B cell (primary cell): ENCODE measurements around the gene RPP38. TPM values are rescaled to one million over a fixed set of nuclear protein-coding genes. Genes with fewer than 3 reads are reported as not detected.

ENCODE experiments used
- ATAC-seq: fragments of 200-7000 bp; cut with Tn5 transposase; one replicate; pipeline ENCODE4 v1.10.0; 2021; ENCODE audit warnings: low read depth, mild to moderate bottlenecking, moderate number of reproducible peaks, moderate library complexity
- CTCF ChIA-PET: fragments of 350-600 bp; sonication (Branson Sonifier 250); formaldehyde crosslinking; loops from one replicate; lab custom pipeline; 2021; ENCODE audit warnings: antibody characterized with exemption, inconsistent platforms; lab: Charles Lee
- POLR2A ChIA-PET: fragments of 350-600 bp; sonication (Branson Sonifier 250); formaldehyde crosslinking; loops from one replicate; lab custom pipeline; 2021; ENCODE audit warnings: antibody characterized with exemption; lab: Charles Lee
- DNase-seq: peaks from one replicate; pipeline ENCODE4 v3.0.0; 2013
- H2AFZ ChIP-seq: 2 replicates; pipeline ENCODE4 v1.6.1; 2012; ENCODE audit warnings: mild to moderate bottlenecking, low read depth, low read length; ENCODE audit not compliant: insufficient read depth, poor library complexity, severe bottlenecking
- H3K27ac ChIP-seq, 2 donors: 1 replicate in 1 of 2; 2 replicates in 1 of 2; pipeline ENCODE4 v1.5.1; 2012 to 2013; ENCODE audit warnings: low read length in 2 of 2, mild to moderate bottlenecking in 2 of 2, moderate library complexity in 1 of 2
- H3K27me3 ChIP-seq, 4 experiments: fragments of 200-600 bp in 1 of 4; sonication (generic) in 1 of 4; replicated peaks in 1 of 4; 1 replicate in 2 of 4; 2 replicates in 2 of 4; pipeline versions ENCODE4 v1.6.1 to v1.7.0; 2013 to 2016; ENCODE audit warnings: low read length in 3 of 4, mild to moderate bottlenecking in 2 of 4, mixed read lengths in 1 of 4, moderate library complexity in 1 of 4; ENCODE audit not compliant: insufficient read depth in 4 of 4, control insufficient read depth in 3 of 4; ENCODE audit errors: control extremely low read depth in 1 of 4
- H3K36me3 ChIP-seq, 2 experiments: replicated peaks in 1 of 2; 1 replicate in 1 of 2; 2 replicates in 1 of 2; pipeline versions ENCODE4 v1.6.1 to v1.7.1; 2013; ENCODE audit warnings: low read length in 1 of 2; ENCODE audit not compliant: insufficient read depth in 2 of 2, control insufficient read depth in 1 of 2; ENCODE audit errors: control extremely low read depth in 1 of 2, extremely low read depth in 1 of 2
- H3K4me1 ChIP-seq, 2 donors: fragments of 200-600 bp in 1 of 2; sonication (generic) in 1 of 2; 1 replicate in 1 of 2; 2 replicates in 1 of 2; pipeline versions ENCODE4 v1.5.1 to v1.6.1; 2013 to 2017; ENCODE audit warnings: low read length in 2 of 2; ENCODE audit not compliant: control insufficient read depth in 2 of 2, insufficient read depth in 2 of 2
- H3K4me2 ChIP-seq: replicated peaks from 2 replicates; pipeline ENCODE3; 2012; ENCODE audit warnings: mild to moderate bottlenecking, low read depth, low read length; ENCODE audit not compliant: poor library complexity, severe bottlenecking
- H3K4me3 ChIP-seq, 5 experiments: fragments of 200-600 bp in 1 of 5; sonication (generic) in 1 of 5; 1 replicate in 3 of 5; 2 replicates in 2 of 5; pipeline versions ENCODE4 v1.5.1 to v1.7.0; 2011 to 2016; ENCODE audit warnings: low read length in 4 of 5, mild to moderate bottlenecking in 4 of 5, low read depth in 2 of 5, control low read depth in 1 of 5, moderate library complexity in 1 of 5; ENCODE audit not compliant: insufficient read depth in 1 of 5; ENCODE audit errors: control extremely low read depth in 1 of 5, extremely low read depth in 1 of 5
- H3K79me2 ChIP-seq: fragments of 200-600 bp; sonication (generic); one replicate; pipeline ENCODE4 v1.6.0; 2016; ENCODE audit warnings: low read length; ENCODE audit not compliant: control insufficient read depth, insufficient read depth
- H3K9ac ChIP-seq: fragments of 200-600 bp; sonication (generic); 2 replicates; pipeline ENCODE4 v1.6.1; 2017; ENCODE audit warnings: mild to moderate bottlenecking, low read length, moderate library complexity
- H3K9me3 ChIP-seq, 3 donors: one replicate each; pipeline versions ENCODE4 v1.6.1 to v1.7.1; 2013; ENCODE audit warnings: low read length in 2 of 3; ENCODE audit not compliant: control insufficient read depth in 2 of 3, insufficient read depth in 1 of 3; ENCODE audit errors: control extremely low read depth in 1 of 3
- H4K20me1 ChIP-seq: 2 replicates; pipeline ENCODE4 v1.6.0; 2012; ENCODE audit warnings: mild to moderate bottlenecking, low read length; ENCODE audit not compliant: insufficient read depth, control insufficient read depth, poor library complexity, severe bottlenecking
- H3K27ac Mint-ChIP-seq: one replicate; pipeline ENCODE4 v1.8.0; 2021; ENCODE audit warnings: mixed read lengths
- H3K27me3 Mint-ChIP-seq: one replicate; pipeline ENCODE4 v1.8.0; 2021; ENCODE audit warnings: mixed read lengths
- H3K4me1 Mint-ChIP-seq: one replicate; pipeline ENCODE4 v1.8.0; 2021; ENCODE audit warnings: mixed read lengths
- H3K4me3 Mint-ChIP-seq: one replicate; pipeline ENCODE4 v1.8.0; 2021; ENCODE audit warnings: mixed read lengths
- H3K9me3 Mint-ChIP-seq: one replicate; pipeline ENCODE4 v1.8.0; 2022; ENCODE audit warnings: mixed read lengths; ENCODE audit not compliant: insufficient read depth
- EZH2 ChIP-seq: IDR thresholded peaks from 2 replicates; pipeline ENCODE4 v1.6.1; 2012; ENCODE audit warnings: borderline replicate concordance, low read depth, mild to moderate bottlenecking, moderate library complexity, low read length; ENCODE audit not compliant: insufficient read depth, poor library complexity, severe bottlenecking
- WGBS: methylation state at CpG from one replicate; pipeline ENCODE4 v1.1.5; 2013; ENCODE audit warnings: missing lambda C conversion rate; ENCODE audit not compliant: insufficient coverage; 5-methylcytosine and 5-hydroxymethylcytosine counted together
- intact Hi-C: fragments of 100-400 bp; cut with micrococcal nuclease; formaldehyde crosslinking; loops from one replicate; pipeline ENCODE4 v1.10.0; 2022
- polyA plus RNA-seq: library from polyadenylated mRNA; depleted of rRNA; stranded (reverse); fragments of >200 nt; gene quantifications from 2 replicates; pipeline ENCODE4 v1.2.3, GENCODE V29; 2012
- total RNA-seq, 2 donors: library from RNA; stranded (reverse); fragments of 120-200 nt in 1 of 2; gene quantifications; 1 replicate in 1 of 2; 2 replicates in 1 of 2; pipeline versions ENCODE4 v1.2.3 to v1.2.4, GENCODE V29; 2013 to 2022
- TF ChIP-seq, protein P1 (sequence below): fragments of 200-600 bp; IDR thresholded peaks from one replicate; pipeline ENCODE4 v1.8.0; 2022; ENCODE audit warnings: antibody characterized with exemption, mild to moderate bottlenecking

Gene RPP38
- total and polyA plus RNA-seq, 2 donors (not counting 1 experiment from before 2014, with no cell fraction given) = 12.7 to 24.8 TPM

DNA sequence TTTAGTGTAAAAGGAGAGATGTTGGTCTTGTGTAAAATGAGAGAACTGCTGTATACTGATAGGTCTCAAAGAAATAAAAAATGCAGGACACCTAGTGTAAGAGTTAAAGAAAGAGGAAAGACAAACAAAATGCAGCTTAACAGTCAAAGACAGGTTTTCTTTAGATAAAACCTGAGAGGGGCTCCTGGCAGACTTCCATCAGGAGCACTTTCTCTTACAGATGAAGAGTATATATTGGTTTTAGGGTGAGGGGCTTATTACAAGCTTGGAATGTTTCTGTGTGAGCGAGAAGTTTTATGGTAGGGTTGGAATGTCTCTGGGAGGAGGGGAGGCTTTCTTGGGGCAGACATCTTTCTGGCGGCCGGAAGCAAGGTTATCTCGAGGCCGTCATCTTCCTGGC is 24.8 kb upstream of the RPP38 start:
- CTCF ChIA-PET = no interaction called here
- H3K4me3 ChIP-seq = no peak overlapping the region
- no peaks in the 10 kb centered on the region for H3K36me3 ChIP-seq
- no peaks in the 10 kb centered on the region for H3K79me2 ChIP-seq
- POLR2A ChIA-PET = no interaction called here
- peaks cover 0 to 3% (median 0%) of the 10 kb centered on the region in 3 donors for H3K9me3 ChIP-seq
- Mint-ChIP-seq H3K9me3 (no peaks in the 10 kb centered on the region), H3K27me3 (peaks cover 14% of the 10 kb centered on the region), H3K27ac (no peak overlapping the region), H3K4me1 (no peaks in the 10 kb centered on the region), H3K4me3 (no peak overlapping the region)
- no peak overlapping the region for H3K4me2 ChIP-seq
- H3K4me1 ChIP-seq = no peaks in the 10 kb centered on the region
- H3K27me3 ChIP-seq = no peaks in the 10 kb centered on the region
- no peak for ATAC-seq
- no peak overlapping the region for H3K27ac ChIP-seq
- H3K9ac ChIP-seq = no peak overlapping the region
- H4K20me1 ChIP-seq = no peaks in the 10 kb centered on the region
- DNase-seq = no peak
- intact Hi-C loops = no loop called here
- 100% methylated on average over 5 of the region's 5 CpGs for WGBS
- TF ChIP-seq, protein P1, sequence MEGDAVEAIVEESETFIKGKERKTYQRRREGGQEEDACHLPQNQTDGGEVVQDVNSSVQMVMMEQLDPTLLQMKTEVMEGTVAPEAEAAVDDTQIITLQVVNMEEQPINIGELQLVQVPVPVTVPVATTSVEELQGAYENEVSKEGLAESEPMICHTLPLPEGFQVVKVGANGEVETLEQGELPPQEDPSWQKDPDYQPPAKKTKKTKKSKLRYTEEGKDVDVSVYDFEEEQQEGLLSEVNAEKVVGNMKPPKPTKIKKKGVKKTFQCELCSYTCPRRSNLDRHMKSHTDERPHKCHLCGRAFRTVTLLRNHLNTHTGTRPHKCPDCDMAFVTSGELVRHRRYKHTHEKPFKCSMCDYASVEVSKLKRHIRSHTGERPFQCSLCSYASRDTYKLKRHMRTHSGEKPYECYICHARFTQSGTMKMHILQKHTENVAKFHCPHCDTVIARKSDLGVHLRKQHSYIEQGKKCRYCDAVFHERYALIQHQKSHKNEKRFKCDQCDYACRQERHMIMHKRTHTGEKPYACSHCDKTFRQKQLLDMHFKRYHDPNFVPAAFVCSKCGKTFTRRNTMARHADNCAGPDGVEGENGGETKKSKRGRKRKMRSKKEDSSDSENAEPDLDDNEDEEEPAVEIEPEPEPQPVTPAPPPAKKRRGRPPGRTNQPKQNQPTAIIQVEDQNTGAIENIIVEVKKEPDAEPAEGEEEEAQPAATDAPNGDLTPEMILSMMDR = no peak
- no peak for TF ChIP-seq EZH2
- H2AFZ ChIP-seq = no peak overlapping the region

DNA sequence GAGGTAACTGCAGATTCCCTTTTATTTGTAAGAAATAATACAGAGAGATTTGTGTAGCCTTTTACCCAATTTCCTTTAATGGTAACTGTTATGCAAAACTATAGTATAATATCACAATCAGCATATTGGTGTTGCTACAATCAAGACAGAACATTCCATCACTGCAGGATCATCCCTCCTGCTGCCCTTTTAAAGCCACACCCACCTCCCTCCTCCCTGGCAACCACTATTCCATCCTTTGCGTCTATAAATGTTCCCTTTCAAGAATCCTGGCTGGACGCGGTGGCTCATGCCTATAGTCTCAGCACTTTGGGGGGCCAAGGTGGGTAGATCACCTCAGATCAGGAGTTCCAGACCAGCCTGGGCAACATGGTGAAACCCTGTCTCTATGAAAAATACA is 21.7 kb upstream of the RPP38 start:
- no peak for ATAC-seq

More for the DNA sequence above, 21.7 kb upstream of the RPP38 start:
- 100% methylated on average over 3 of the region's 3 CpGs for WGBS
- H3K9me3 Mint-ChIP-seq = no peaks in the 10 kb centered on the region
- no peaks in the 10 kb centered on the region for H3K9me3 ChIP-seq
- no peak overlapping the region for H3K27ac ChIP-seq
- no peaks in the 10 kb centered on the region for H3K36me3 ChIP-seq
- no peak overlapping the region for H2AFZ ChIP-seq
- intact Hi-C loops = no loop called here
- ChIA-PET CTCF (no interaction called here), POLR2A (no interaction called here)
- H3K4me3 Mint-ChIP-seq = no peak overlapping the region
- H3K4me3 ChIP-seq = no peak overlapping the region
- H3K79me2 ChIP-seq = no peaks in the 10 kb centered on the region
- H3K4me1 Mint-ChIP-seq = no peaks in the 10 kb centered on the region
- H3K27ac Mint-ChIP-seq = no peak overlapping the region
- DNase-seq = no peak
- no peaks in the 10 kb centered on the region for H3K27me3 ChIP-seq
- no peaks in the 10 kb centered on the region for H3K4me1 ChIP-seq
- no peaks in the 10 kb centered on the region for H4K20me1 ChIP-seq
- H3K4me2 ChIP-seq = no peak overlapping the region
- H3K9ac ChIP-seq = no peak overlapping the region
- TF ChIP-seq, protein P1 = no peak
- TF ChIP-seq EZH2 = no peak
- H3K27me3 Mint-ChIP-seq = peaks cover 6% of the 10 kb centered on the region
